IMR-90 (cell line): ENCODE measurements around the gene IQGAP2. TPM values are rescaled to one million over a fixed set of nuclear protein-coding genes. Genes with fewer than 3 reads are reported as not detected.

ENCODE experiments used
- ATAC-seq: fragments of 200-7000 bp; cut with Tn5 transposase; 2 replicates; pipeline ENCODE4 v1.9.1; 2020; ENCODE audit warnings: low read depth, mild to moderate bottlenecking, moderate library complexity
- BruUV-seq: library from RNA; stranded (reverse); fragments of 400-500 nt; replicated peaks from 2 replicates; lab custom pipeline; 2021; lab: Mats Ljungman, UMichigan
- CTCF ChIA-PET: fragments of 300-600 bp; formaldehyde crosslinking; extraction: SDS; loops from one replicate; lab custom pipeline; 2021; ENCODE audit warnings: antibody characterized with exemption; lab: Yijun Ruan, JAX
- POLR2A ChIA-PET: fragments of 300-600 bp; sonication (Branson Sonifier 250); formaldehyde crosslinking; loops from one replicate; lab custom pipeline; 2022; ENCODE audit warnings: antibody characterized with exemption; ENCODE audit not compliant: unreplicated experiment; lab: Charles Lee
- DNase-seq: peaks from one replicate; pipeline ENCODE4 v3.0.0; 2013
- H2AFZ ChIP-seq: replicated peaks from 2 replicates; pipeline ENCODE3; 2013; ENCODE audit warnings: low read length, mild to moderate bottlenecking; ENCODE audit not compliant: poor library complexity
- H2AK5ac ChIP-seq: 2 replicates; pipeline ENCODE4 v1.6.1; 2013; ENCODE audit warnings: low read depth, low read length, inconsistent platforms
- H2AK9ac ChIP-seq: replicated peaks from 2 replicates; pipeline ENCODE3; 2013; ENCODE audit warnings: mild to moderate bottlenecking, low read depth, low read length, moderate library complexity; ENCODE audit not compliant: poor library complexity
- H2BK120ac ChIP-seq: 2 replicates; pipeline ENCODE4 v1.6.1; 2013; ENCODE audit warnings: low read depth, low read length, inconsistent platforms
- H2BK15ac ChIP-seq: 3 replicates; pipeline ENCODE4 v1.6.1; 2013; ENCODE audit warnings: low read depth, low read length, inconsistent platforms
- H2BK20ac ChIP-seq: 2 replicates; pipeline ENCODE4 v1.6.1; 2013; ENCODE audit warnings: low read depth, mild to moderate bottlenecking, inconsistent platforms, low read length, moderate library complexity
- H2BK5ac ChIP-seq: 2 replicates; pipeline ENCODE4 v1.6.1; 2013; ENCODE audit warnings: mild to moderate bottlenecking, low read depth, low read length, inconsistent platforms; ENCODE audit not compliant: poor library complexity, severe bottlenecking
- H3K14ac ChIP-seq: replicated peaks from 2 replicates; pipeline ENCODE4 v1.6.1; 2013; ENCODE audit warnings: low read depth, low read length, inconsistent platforms
- H3K18ac ChIP-seq: 2 replicates; pipeline ENCODE4 v1.6.1; 2013; ENCODE audit warnings: low read depth, low read length, control low read depth
- H3K23ac ChIP-seq: 2 replicates; pipeline ENCODE4 v1.6.1; 2013; ENCODE audit warnings: low read depth, low read length, inconsistent platforms
- H3K27ac ChIP-seq: 2 replicates; pipeline ENCODE4 v1.5.1; 2013; ENCODE audit warnings: mild to moderate bottlenecking, control low read depth, low read length; ENCODE audit not compliant: insufficient read depth
- H3K27me3 ChIP-seq: 2 replicates; pipeline ENCODE4 v1.6.1; 2013; ENCODE audit warnings: low read length; ENCODE audit not compliant: control insufficient read depth, insufficient read depth
- H3K36me3 ChIP-seq: 2 replicates; pipeline ENCODE4 v1.6.1; 2013; ENCODE audit warnings: low read length, mixed read lengths; ENCODE audit not compliant: control insufficient read depth, insufficient read depth
- H3K4ac ChIP-seq: 2 replicates; pipeline ENCODE4 v1.6.1; 2013; ENCODE audit warnings: low read depth, low read length, inconsistent platforms
- H3K4me1 ChIP-seq: 2 replicates; pipeline ENCODE4 v1.6.1; 2013; ENCODE audit warnings: low read length, mixed read lengths; ENCODE audit not compliant: control insufficient read depth, insufficient read depth
- H3K4me2 ChIP-seq: 2 replicates; pipeline ENCODE4 v1.6.1; 2013; ENCODE audit warnings: low read depth, mild to moderate bottlenecking, control low read depth, low read length, moderate library complexity
- H3K4me3 ChIP-seq: 2 replicates; pipeline ENCODE4 v1.5.1; 2013; ENCODE audit warnings: low read depth, mild to moderate bottlenecking, control low read depth, low read length, moderate library complexity; ENCODE audit not compliant: insufficient read depth
- H3K56ac ChIP-seq: 2 replicates; pipeline ENCODE4 v1.6.1; 2013; ENCODE audit warnings: low read length, inconsistent platforms; ENCODE audit not compliant: insufficient read depth; ENCODE audit errors: extremely low read depth
- H3K79me1 ChIP-seq, 2 experiments: 2 replicates each; pipeline ENCODE4 v1.6.1; 2013; ENCODE audit warnings: low read length in 2 of 2, inconsistent platforms in 1 of 2, low read depth in 1 of 2
- H3K9ac ChIP-seq: 2 replicates; pipeline ENCODE4 v1.6.1; 2013; ENCODE audit warnings: low read depth, low read length, control low read depth
- H3K9me1 ChIP-seq: 2 replicates; pipeline ENCODE4 v1.6.1; 2013; ENCODE audit warnings: low read length, inconsistent platforms; ENCODE audit not compliant: insufficient read depth
- H3K9me3 ChIP-seq: 2 replicates; pipeline ENCODE4 v1.6.1; 2013; ENCODE audit warnings: low read length; ENCODE audit not compliant: control insufficient read depth, insufficient read depth
- H4K20me1 ChIP-seq: 2 replicates; pipeline ENCODE4 v1.6.1; 2013; ENCODE audit warnings: low read length, inconsistent platforms; ENCODE audit not compliant: insufficient read depth
- H4K5ac ChIP-seq: 2 replicates; pipeline ENCODE4 v1.6.1; 2013; ENCODE audit warnings: mild to moderate bottlenecking, low read depth, low read length, control low read depth
- H4K8ac ChIP-seq, 2 experiments: 2 replicates each; pipeline ENCODE4 v1.6.1; 2013; ENCODE audit warnings: low read depth in 2 of 2, low read length in 2 of 2, control low read depth in 1 of 2, inconsistent platforms in 1 of 2
- H4K91ac ChIP-seq: 2 replicates; pipeline ENCODE4 v1.6.1; 2013; ENCODE audit warnings: low read depth, low read length, inconsistent platforms; ENCODE audit not compliant: insufficient read depth
- FOS ChIP-seq: fragments of 150-350 bp; IDR thresholded peaks from 2 replicates; pipeline ENCODE4 v1.6.1; 2016; ENCODE audit warnings: low read depth, low read length
- NFE2L2 ChIP-seq: fragments of 150-350 bp; IDR thresholded peaks from 2 replicates; pipeline ENCODE4 v1.6.1; 2016; ENCODE audit warnings: low read depth, mild to moderate bottlenecking, low read length
- POLR2A ChIP-seq: IDR thresholded peaks from 2 replicates; pipeline ENCODE4 v1.6.1; 2012; ENCODE audit warnings: mild to moderate bottlenecking, low read depth, low read length
- RAD21 ChIP-seq: IDR thresholded peaks from 2 replicates; pipeline ENCODE4 v1.6.1; 2012; ENCODE audit warnings: low read length, improper control_type of control experiment
- RFX5 ChIP-seq: IDR thresholded peaks from 2 replicates; pipeline ENCODE4 v1.8.0; 2012; ENCODE audit warnings: low read depth, mild to moderate bottlenecking, low read length, moderate library complexity
- SMC3 ChIP-seq: fragments of 150-350 bp; IDR thresholded peaks from 2 replicates; pipeline ENCODE4 v1.6.1; 2016; ENCODE audit warnings: low read depth, mild to moderate bottlenecking, antibody characterized with exemption, low read length, moderate library complexity
- WGBS, 2 experiments: methylation state at CpG; one replicate each; pipeline versions ENCODE4 v1.1.5 to v1.1.7; 2013; ENCODE audit warnings: missing lambda C conversion rate in 2 of 2; ENCODE audit not compliant: insufficient read length in 1 of 2; ENCODE audit errors: extremely low coverage in 2 of 2; 5-methylcytosine and 5-hydroxymethylcytosine counted together
- dilution Hi-C: fragments of 300-500 bp; cut with HindIII; formaldehyde crosslinking; loops from one replicate; pipeline ENCODE4 v1.14.3; 2018; ENCODE audit warnings: low sequenced_read_pairs; ENCODE audit not compliant: unreplicated experiment
- in situ Hi-C: fragments of 300-500 bp; cut with MboI; formaldehyde crosslinking; loops from 3 replicates; pipeline ENCODE4 v1.14.3; 2019; ENCODE audit warnings: low sequenced_read_pairs, inconsistent platforms, mixed read lengths
- intact Hi-C: fragments of 100-400 bp; cut with micrococcal nuclease; formaldehyde crosslinking; loops from 2 replicates; pipeline ENCODE4 v1.10.0; 2022
- polyA plus RNA-seq, 3 experiments: library from polyadenylated mRNA; depleted of rRNA; stranded (reverse); fragments of >200 nt; gene quantifications; 2 replicates each; pipeline ENCODE4 v1.2.3, GENCODE V29; 2012; ENCODE audit warnings: low replicate concordance in 1 of 3
- total RNA-seq: library from RNA; depleted of rRNA; stranded (reverse); fragments of >200 nt; gene quantifications from 2 replicates; pipeline ENCODE4 v1.2.3, GENCODE V29; 2012

Gene IQGAP2
- total and polyA plus RNA-seq, 2 of the 4 experiments (the other 2 are of a cell fraction): 0.21 to 0.36 TPM

GRCh38 chr5:76363352-76364225 is 39.5 kb upstream of the IQGAP2 start:
- no peak overlapping the region for H4K8ac ChIP-seq
- no peaks in the 10 kb centered on the region for H3K4me1 ChIP-seq
- H2AFZ ChIP-seq: no peak overlapping the region
- H3K56ac ChIP-seq: no peak overlapping the region
- H3K9me3 ChIP-seq: no peaks in the 10 kb centered on the region
- no peak overlapping the region for H2BK120ac ChIP-seq
- no peak overlapping the region for H2BK5ac ChIP-seq
- peaks cover 10% of the 10 kb centered on the region for H3K27me3 ChIP-seq
- WGBS, 2 experiments: 21% methylated on average over 8 of the region's 17 CpGs; no CpG with 5 or more reads in 1 of the 2 experiments
- no TSS peak for BruUV-seq
- H4K5ac ChIP-seq: no peak overlapping the region
- H3K9me1 ChIP-seq: no peaks in the 10 kb centered on the region
- TF ChIP-seq SMC3: no peak
- no peak for TF ChIP-seq POLR2A
- TF ChIP-seq RFX5: no peak
- TF ChIP-seq FOS: no peak
- no peak for TF ChIP-seq NFE2L2
- TF ChIP-seq RAD21: no peak
- in situ Hi-C loops (no loop called here), intact Hi-C loops (no loop called here), dilution Hi-C loops (no loop called here)
- DNase-seq (no peak), ATAC-seq (no peak)
- H3K36me3 ChIP-seq: no peaks in the 10 kb centered on the region
- H3K18ac ChIP-seq: no peak overlapping the region
- H3K9ac ChIP-seq: no peak overlapping the region
- H3K23ac ChIP-seq: no peak overlapping the region
- CTCF ChIA-PET: interaction anchor here (0.6 kb wide), 1 partner anchor 19 kb away, joined by 3 read pairs; no protein-coding TSS in a partner anchor
- POLR2A ChIA-PET: no interaction called here
- H3K79me1 ChIP-seq: no peaks in the 10 kb centered on the region
- no peak overlapping the region for H2BK15ac ChIP-seq
- no peak overlapping the region for H3K4me3 ChIP-seq
- H3K14ac ChIP-seq: no peak overlapping the region
- H3K4ac ChIP-seq: no peak overlapping the region
- H2BK20ac ChIP-seq: no peak overlapping the region
- H3K4me2 ChIP-seq: no peak overlapping the region
- no peak overlapping the region for H2AK9ac ChIP-seq
- H2AK5ac ChIP-seq: no peak overlapping the region
- H4K20me1 ChIP-seq: no peaks in the 10 kb centered on the region
- no peak overlapping the region for H4K91ac ChIP-seq
- no peak overlapping the region for H3K27ac ChIP-seq
